Chondrocyte (in vitro differentiated cells): ENCODE results near the gene FAM24B. TPM values are rescaled to one million over a fixed set of nuclear protein-coding genes. Genes with fewer than 3 reads are reported as not detected.

Experiments used
- DNase-seq: peaks from one replicate; pipeline ENCODE4 v3.0.0; 2021; ENCODE audit warnings: mixed read lengths, low spot score
- H3K27ac Mint-ChIP-seq: one replicate; pipeline ENCODE4 v1.8.0; 2021; ENCODE audit warnings: mild to moderate bottlenecking, moderate library complexity, mixed read lengths; ENCODE audit not compliant: unreplicated experiment
- H3K27me3 Mint-ChIP-seq: 2 replicates; pipeline ENCODE4 v1.8.0; 2021; ENCODE audit warnings: low read depth, mixed read lengths
- H3K36me3 Mint-ChIP-seq: 2 replicates; pipeline ENCODE4 v1.8.0; 2021; ENCODE audit warnings: low read depth, mixed read lengths
- H3K4me1 Mint-ChIP-seq: 2 replicates; pipeline ENCODE4 v1.8.0; 2021; ENCODE audit warnings: low read depth, mild to moderate bottlenecking, mixed read lengths
- H3K4me3 Mint-ChIP-seq: one replicate; pipeline ENCODE4 v1.8.0; 2021; ENCODE audit warnings: mild to moderate bottlenecking, moderate library complexity, mixed read lengths; ENCODE audit not compliant: unreplicated experiment
- H3K9me3 Mint-ChIP-seq: 2 replicates; pipeline ENCODE4 v1.8.0; 2021; ENCODE audit warnings: low read depth, mixed read lengths
- total RNA-seq: library from RNA; stranded (reverse); gene quantifications from 3 replicates; pipeline ENCODE4 v1.2.1, GENCODE V29; 2021
- TF ChIP-seq, protein P1 (sequence below): fragments of 200-600 bp; sonication (generic); IDR thresholded peaks from 2 replicates; pipeline ENCODE4 v1.5.0; 2021; ENCODE audit warnings: antibody characterized with exemption, mild to moderate bottlenecking, moderate library complexity

Gene FAM24B
- total RNA-seq, 1 donor from 2014 or later, result not detected

DNA sequence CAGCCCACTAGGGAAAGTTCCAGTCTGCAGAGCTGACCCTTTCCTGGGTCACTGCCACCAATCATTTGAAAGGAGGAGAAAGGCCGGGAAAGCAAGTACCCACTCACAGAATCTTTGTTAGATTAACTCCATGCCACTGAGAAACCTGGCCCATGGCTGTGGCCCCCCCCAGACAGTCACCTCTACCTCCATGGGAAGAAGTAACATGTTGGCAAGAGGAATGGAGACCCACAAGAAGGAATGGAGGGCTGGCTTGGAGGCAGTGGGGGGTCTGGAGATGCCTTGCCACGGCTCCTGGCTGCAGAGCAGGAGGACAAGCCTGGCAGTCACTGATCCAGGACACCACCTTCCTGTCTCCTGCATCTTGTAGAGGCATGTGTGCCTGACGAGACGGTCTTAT, 66.6 kb downstream of the FAM24B start:
- Mint-ChIP-seq H3K4me1 (no peaks in the 10 kb centered on the region), H3K9me3 (peaks cover 3% of the 10 kb centered on the region), H3K36me3 (no peaks in the 10 kb centered on the region), H3K27ac (no peak overlapping the region), H3K27me3 (peaks cover 2% of the 10 kb centered on the region), H3K4me3 (no peak overlapping the region)
- TF ChIP-seq, protein P1, sequence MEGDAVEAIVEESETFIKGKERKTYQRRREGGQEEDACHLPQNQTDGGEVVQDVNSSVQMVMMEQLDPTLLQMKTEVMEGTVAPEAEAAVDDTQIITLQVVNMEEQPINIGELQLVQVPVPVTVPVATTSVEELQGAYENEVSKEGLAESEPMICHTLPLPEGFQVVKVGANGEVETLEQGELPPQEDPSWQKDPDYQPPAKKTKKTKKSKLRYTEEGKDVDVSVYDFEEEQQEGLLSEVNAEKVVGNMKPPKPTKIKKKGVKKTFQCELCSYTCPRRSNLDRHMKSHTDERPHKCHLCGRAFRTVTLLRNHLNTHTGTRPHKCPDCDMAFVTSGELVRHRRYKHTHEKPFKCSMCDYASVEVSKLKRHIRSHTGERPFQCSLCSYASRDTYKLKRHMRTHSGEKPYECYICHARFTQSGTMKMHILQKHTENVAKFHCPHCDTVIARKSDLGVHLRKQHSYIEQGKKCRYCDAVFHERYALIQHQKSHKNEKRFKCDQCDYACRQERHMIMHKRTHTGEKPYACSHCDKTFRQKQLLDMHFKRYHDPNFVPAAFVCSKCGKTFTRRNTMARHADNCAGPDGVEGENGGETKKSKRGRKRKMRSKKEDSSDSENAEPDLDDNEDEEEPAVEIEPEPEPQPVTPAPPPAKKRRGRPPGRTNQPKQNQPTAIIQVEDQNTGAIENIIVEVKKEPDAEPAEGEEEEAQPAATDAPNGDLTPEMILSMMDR, result no peak
- no peak for DNase-seq

DNA sequence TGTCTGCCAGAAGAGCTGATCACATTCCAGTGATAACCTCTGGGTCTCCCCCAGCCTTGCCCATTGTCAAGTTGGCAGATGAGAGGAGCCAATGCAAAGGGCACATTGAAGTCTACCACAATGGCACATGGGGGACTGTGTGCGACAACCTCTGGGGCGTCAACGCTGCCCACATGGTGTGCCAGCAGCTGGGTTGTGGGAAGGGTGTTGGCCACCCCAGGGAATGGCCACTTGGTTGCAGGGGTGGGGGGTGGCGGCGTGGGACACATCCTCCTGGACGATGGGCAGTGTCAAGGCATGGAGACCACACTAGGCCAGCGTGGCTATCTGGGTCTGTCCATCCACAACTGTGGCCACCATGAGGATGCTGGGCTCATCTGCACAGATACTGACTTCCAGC, 77.1 kb downstream of the FAM24B start:
- Mint-ChIP-seq H3K4me3 (no peak overlapping the region), H3K36me3 (no peaks in the 10 kb centered on the region), H3K27me3 (peaks cover 4% of the 10 kb centered on the region), H3K4me1 (no peaks in the 10 kb centered on the region), H3K27ac (no peak overlapping the region), H3K9me3 (no peaks in the 10 kb centered on the region)
- TF ChIP-seq, protein P1, result no peak
- peak; percentile 77 for DNase-seq

Other genes starting within 250 kb of the FAM24B start
- not detected in 3 replicates for gene C10orf120, start 179.7 kb downstream of the FAM24B start, total RNA-seq
- not detected in 3 replicates for gene CUZD1, start 33.7 kb downstream of the FAM24B start, total RNA-seq
- not detected in 3 replicates for gene FAM24A, start 31.0 kb upstream of the FAM24B start, total RNA-seq
- gene C10orf88, start 74.6 kb upstream of the FAM24B start, total RNA-seq, result 11.7 to 15.2 TPM (median 12.5 TPM) in 3 replicates
- 4.2 to 5.6 TPM (median 5.1 TPM) in 3 replicates for gene PSTK, start 100.8 kb upstream of the FAM24B start, total RNA-seq
- 8.5 to 15.2 TPM (median 9.6 TPM) in 3 replicates for gene IKZF5, start 129.2 kb upstream of the FAM24B start, total RNA-seq
- gene ACADSB, start 129.4 kb upstream of the FAM24B start, total RNA-seq, result 11.8 to 17.6 TPM (median 13.1 TPM) in 3 replicates